Endothelial cell of umbilical vein (primary cell): ENCODE results near the gene LIN7A. TPM values are rescaled to one million over a fixed set of nuclear protein-coding genes. Genes with fewer than 3 reads are reported as not detected.

Experiments
- BruUV-seq: library from RNA; stranded (reverse); fragments of 400-500 nt; replicated peaks from 2 replicates; lab custom pipeline; 2021; lab: Mats Ljungman, UMichigan
- CTCF ChIA-PET: fragments of 300-600, 350-600 bp; sonication (Branson Sonifier 250); formaldehyde crosslinking; loops from one replicate; lab custom pipeline; 2021; ENCODE audit warnings: antibody characterized with exemption, inconsistent platforms; lab: Charles Lee
- POLR2A ChIA-PET: fragments of 300-600, 350-600 bp; sonication (Branson Sonifier 250); formaldehyde crosslinking; loops from one replicate; lab custom pipeline; 2021; ENCODE audit warnings: antibody characterized with exemption, inconsistent platforms; lab: Charles Lee
- DNase-seq: peaks from one replicate; pipeline ENCODE4 v3.0.0-alpha.2; 2011; ENCODE audit warnings: low read depth, low spot score
- FAIRE-seq: peaks from 2 replicates; lab custom pipeline; 2011; peaks lifted over from hg19 to GRCh38; lab: Jason Lieb, UNC
- H2AFZ ChIP-seq: 2 replicates; pipeline ENCODE4 v1.6.0; 2012; ENCODE audit warnings: low read depth, low read length, control low read depth, inconsistent platforms
- H3K27ac ChIP-seq: 2 replicates; pipeline ENCODE4 v1.5.1; 2011; ENCODE audit warnings: low read depth, mild to moderate bottlenecking, control low read depth, low read length, moderate library complexity; ENCODE audit not compliant: insufficient read depth
- H3K27me3 ChIP-seq, 2 experiments: 2 replicates each; pipeline versions ENCODE4 v1.6.0 to v1.6.1; 2011; ENCODE audit warnings: low read length in 2 of 2, mixed read lengths in 1 of 2; ENCODE audit not compliant: control insufficient read depth in 2 of 2, insufficient read depth in 2 of 2
- H3K36me3 ChIP-seq, 2 experiments: 2 replicates in 1 of 2; 3 replicates in 1 of 2; pipeline ENCODE4 v1.5.1; 2011; ENCODE audit warnings: low read length in 2 of 2, mild to moderate bottlenecking in 1 of 2, moderate library complexity in 1 of 2; ENCODE audit not compliant: control insufficient read depth in 2 of 2, insufficient read depth in 2 of 2; ENCODE audit errors: extremely low read depth in 1 of 2
- H3K4me1 ChIP-seq: 3 replicates; pipeline ENCODE4 v1.5.1; 2011; ENCODE audit warnings: mild to moderate bottlenecking, low read length; ENCODE audit not compliant: control insufficient read depth, insufficient read depth; ENCODE audit errors: extremely low read depth
- H3K4me2 ChIP-seq: 2 replicates; pipeline ENCODE4 v1.6.1; 2011; ENCODE audit warnings: low read length, control low read depth, mixed read lengths; ENCODE audit not compliant: insufficient read depth
- H3K4me3 ChIP-seq, 3 experiments: fragments of 200-600 bp in 1 of 3; sonication (generic), shearing (Covaris generic) in 1 of 3; replicated peaks in 1 of 3; 2 replicates each; pipeline ENCODE4 v1.5.1; 2011 to 2016; ENCODE audit warnings: control low read depth in 3 of 3, low read length in 3 of 3, mild to moderate bottlenecking in 2 of 3, inconsistent platforms in 1 of 3, low read depth in 1 of 3, moderate library complexity in 1 of 3; ENCODE audit not compliant: insufficient read depth in 1 of 3
- H3K79me2 ChIP-seq: 2 replicates; pipeline ENCODE4 v1.6.0; 2012; ENCODE audit warnings: low read length, inconsistent platforms; ENCODE audit not compliant: control insufficient read depth, insufficient read depth
- H3K9ac ChIP-seq: replicated peaks from 2 replicates; pipeline ENCODE3; 2011; ENCODE audit warnings: low read length, control low read depth; ENCODE audit not compliant: insufficient read depth; ENCODE audit errors: extremely low read depth
- H3K9me1 ChIP-seq: replicated peaks from 3 replicates; pipeline ENCODE4 v1.6.0; 2011; ENCODE audit warnings: mild to moderate bottlenecking, low read length; ENCODE audit not compliant: control insufficient read depth, insufficient read depth; ENCODE audit errors: extremely low read depth
- H3K9me3 ChIP-seq: replicated peaks from 2 replicates; pipeline ENCODE4 v1.5.1; 2012; ENCODE audit warnings: low read length, inconsistent platforms; ENCODE audit not compliant: control insufficient read depth, insufficient read depth
- H4K20me1 ChIP-seq: replicated peaks from 2 replicates; pipeline ENCODE3; 2011; ENCODE audit warnings: mild to moderate bottlenecking, low read length; ENCODE audit not compliant: control insufficient read depth, insufficient read depth; ENCODE audit errors: extremely low read depth
- CTCF ChIP-seq, 2 donors: IDR thresholded peaks; 1 replicate in 1 of 2; 2 replicates in 1 of 2; pipeline ENCODE4 v1.5.1; 2011; ENCODE audit warnings: low read length in 2 of 2, mild to moderate bottlenecking in 2 of 2, moderate library complexity in 2 of 2, control low read depth in 1 of 2, inconsistent platforms in 1 of 2, low read depth in 1 of 2; ENCODE audit not compliant: insufficient read depth in 1 of 2; ENCODE audit errors: extremely low read depth in 1 of 2
- EZH2 ChIP-seq: IDR thresholded peaks from 2 replicates; pipeline ENCODE4 v1.6.1; 2012; ENCODE audit warnings: borderline replicate concordance, low read depth, mild to moderate bottlenecking, moderate library complexity, low read length, inconsistent platforms; ENCODE audit not compliant: severe bottlenecking
- FOS ChIP-seq: IDR thresholded peaks from 2 replicates; pipeline ENCODE4 v1.6.1; 2011; ENCODE audit warnings: mild to moderate bottlenecking, low read length, moderate library complexity, borderline replicate concordance; ENCODE audit not compliant: insufficient read depth
- GATA2 ChIP-seq: IDR thresholded peaks from 2 replicates; pipeline ENCODE4 v1.7.0; 2011; ENCODE audit warnings: low read depth, mild to moderate bottlenecking, moderate library complexity, mixed read lengths, low read length; ENCODE audit not compliant: insufficient read length, insufficient read depth
- JUN ChIP-seq: IDR thresholded peaks from 2 replicates; pipeline ENCODE4 v1.6.1; 2011; ENCODE audit warnings: borderline replicate concordance, low read depth; ENCODE audit not compliant: insufficient read length, insufficient read depth
- MAX ChIP-seq: IDR thresholded peaks from 2 replicates; pipeline ENCODE4 v1.6.1; 2011; ENCODE audit not compliant: insufficient read depth, insufficient read length
- MYC ChIP-seq: IDR thresholded peaks from one replicate; pipeline ENCODE4 v1.6.1; 2011; ENCODE audit warnings: mild to moderate bottlenecking, low read depth, low read length
- POLR2A ChIP-seq: IDR thresholded peaks from 2 replicates; pipeline ENCODE4 v1.6.1; 2012; ENCODE audit warnings: low read depth, mild to moderate bottlenecking, control low read depth, low read length
- POLR2AphosphoS5 ChIP-seq: IDR thresholded peaks from 2 replicates; pipeline ENCODE4 v1.6.1; 2012; ENCODE audit warnings: low read depth, mild to moderate bottlenecking, control low read depth, low read length, moderate library complexity; ENCODE audit not compliant: insufficient read depth
- dilution Hi-C: fragments of 300-500 bp; cut with MboI; formaldehyde crosslinking; loops from one replicate; pipeline ENCODE4 v1.15.0; 2019; ENCODE audit warnings: low sequenced_read_pairs; ENCODE audit not compliant: extremely low pct_ligation_motif_present
- intact Hi-C: fragments of 100-400 bp; cut with micrococcal nuclease; formaldehyde crosslinking; loops from one replicate; pipeline ENCODE4 v1.10.0; 2022
- polyA plus RNA-seq, 4 experiments: library from polyadenylated mRNA; depleted of rRNA in 3 of 4; stranded (reverse) in 3 of 4; unstranded in 1 of 4; fragments of >200 nt; gene quantifications; 2 replicates each; pipeline versions ENCODE4 v1.2.1 to v1.2.3, GENCODE V29; 2011 to 2012; ENCODE audit warnings: missing spikeins in 1 of 4
- total RNA-seq: library from RNA; stranded (reverse); gene quantifications from 2 replicates; pipeline ENCODE4 v1.2.3, GENCODE V29; 2021

The LIN7A gene
- total and polyA plus RNA-seq, 2 donors (not counting 3 experiments of a cell fraction or from before 2014, with no cell fraction given): 1.6 to 4.3 TPM

- no peak overlapping the region for H3K4me3 ChIP-seq
- H3K27ac ChIP-seq: no peak overlapping the region
- no peaks in the 10 kb centered on the region for H3K4me1 ChIP-seq
- H3K27me3 ChIP-seq: no peaks in the 10 kb centered on the region
- ChIA-PET CTCF (interaction anchor here (2.1 kb wide), 1 partner anchor 14 kb away, joined by 9 read pairs; no protein-coding TSS in a partner anchor), POLR2A (no interaction called here)
- no peaks in the 10 kb centered on the region for H3K79me2 ChIP-seq
- dilution Hi-C loops: no loop called here
- no peak overlapping the region for H3K4me2 ChIP-seq
- TF ChIP-seq MYC: no peak
- TF ChIP-seq CTCF (IDR thresholded peaks at IDR 0.05; ENCODE audit: extremely low read depth in 1 of 2, insufficient read depth in 1 of 2, low read depth in 1 of 2, low read length in 2 of 2): no peak
- no peak for TF ChIP-seq POLR2AphosphoS5
- no peak for TF ChIP-seq MAX
- TF ChIP-seq POLR2A: no peak
- TF ChIP-seq FOS: no peak
- no peak for TF ChIP-seq JUN
- TF ChIP-seq EZH2: no peak
- TF ChIP-seq GATA2: no peak
- no peaks in the 10 kb centered on the region for H4K20me1 ChIP-seq
- BruUV-seq: no TSS peak
- H3K9ac ChIP-seq: no peak overlapping the region
- FAIRE-seq (no peak), DNase-seq (no peak)
- no peaks in the 10 kb centered on the region for H3K9me3 ChIP-seq
- H3K36me3 ChIP-seq: no peaks in the 10 kb centered on the region
- intact Hi-C loops: no loop called here
- H3K9me1 ChIP-seq: no peaks in the 10 kb centered on the region
- H2AFZ ChIP-seq: no peak overlapping the region
These were observed 114.3 kb downstream of the LIN7A start for GRCh38 chr12:80823393-80823792.
